Ishikawa (cell line): Measurements from ENCODE around the gene ARHGDIA.

Source experiments
- CEBPB ChIP-seq: IDR thresholded peaks from 2 replicates; pipeline ENCODE4 v1.6.1; 2012
- CREB1 ChIP-seq: IDR thresholded peaks from 2 replicates; pipeline ENCODE4 v1.6.1; 2012; ENCODE audit warnings: low read depth
- EGR1 ChIP-seq: IDR thresholded peaks from 2 replicates; pipeline ENCODE4 v1.6.1; 2012
- EP300 ChIP-seq: IDR thresholded peaks from 2 replicates; pipeline ENCODE4 v1.6.1; 2012; ENCODE audit warnings: borderline replicate concordance
- FOXM1 ChIP-seq: IDR thresholded peaks from 2 replicates; pipeline ENCODE4 v1.6.1; 2012; ENCODE audit warnings: low read depth, borderline replicate concordance
- NFIC ChIP-seq: IDR thresholded peaks from 2 replicates; pipeline ENCODE4 v1.6.1; 2012
- RAD21 ChIP-seq: IDR thresholded peaks from 2 replicates; pipeline ENCODE4 v1.6.1; 2012; ENCODE audit warnings: low read depth
- TAF1 ChIP-seq: IDR thresholded peaks from 2 replicates; pipeline ENCODE4 v1.6.1; 2012; ENCODE audit warnings: low read depth, mild to moderate bottlenecking
- TCF12 ChIP-seq: IDR thresholded peaks from 2 replicates; pipeline ENCODE4 v1.6.1; 2012; ENCODE audit warnings: low read depth
- TEAD4 ChIP-seq: IDR thresholded peaks from 2 replicates; pipeline ENCODE4 v1.6.1; 2012
- YY1 ChIP-seq: IDR thresholded peaks from 2 replicates; pipeline ENCODE4 v1.6.1; 2012; ENCODE audit warnings: low read depth
- ZBTB7A ChIP-seq: IDR thresholded peaks from 2 replicates; pipeline ENCODE4 v1.6.1; 2012; ENCODE audit warnings: low read depth
- TF ChIP-seq, protein P1 (sequence below): IDR thresholded peaks from 2 replicates; pipeline ENCODE4 v1.6.1; 2012; ENCODE audit warnings: low read depth, mild to moderate bottlenecking
- TF ChIP-seq, protein P2 (sequence below): IDR thresholded peaks from 2 replicates; pipeline ENCODE4 v1.6.1; 2012
- TF ChIP-seq, protein P3 (sequence below): IDR thresholded peaks from 2 replicates; pipeline ENCODE4 v1.6.1; 2012

ARHGDIA gene

DNA sequence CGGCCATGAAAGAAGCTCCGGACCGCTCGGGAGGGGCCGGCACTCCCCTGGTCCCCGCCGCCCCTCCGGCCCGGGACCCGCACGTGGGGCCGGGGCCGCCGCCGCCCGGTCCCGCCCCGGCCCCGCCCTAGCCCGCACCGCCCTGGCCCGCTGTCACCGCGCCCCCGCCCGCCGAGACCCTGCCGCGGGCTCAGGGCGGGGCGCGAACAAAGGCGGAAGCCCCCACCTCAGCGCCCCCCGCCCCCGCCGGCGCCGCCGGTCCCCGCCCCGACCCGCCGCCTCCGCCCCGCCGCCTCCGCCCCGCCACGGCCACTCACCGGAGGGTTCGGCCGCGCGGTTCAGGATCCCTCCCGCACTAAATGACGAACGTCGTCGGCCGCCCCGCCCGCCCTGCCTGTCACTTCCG, at the start of gene ARHGDIA:
Gene ARHGDIA (minus strand): TSS at position 357 of the 406 bp plus-strand sequence. CDS start 1,407 bp downstream, outside the sequence.
- TF ChIP-seq EGR1 (no peak), RAD21 (no peak), TAF1 (no peak), CREB1 (no peak), TCF12 (no peak), ZBTB7A (no peak), NFIC (no peak)
- TF ChIP-seq, protein P1, sequence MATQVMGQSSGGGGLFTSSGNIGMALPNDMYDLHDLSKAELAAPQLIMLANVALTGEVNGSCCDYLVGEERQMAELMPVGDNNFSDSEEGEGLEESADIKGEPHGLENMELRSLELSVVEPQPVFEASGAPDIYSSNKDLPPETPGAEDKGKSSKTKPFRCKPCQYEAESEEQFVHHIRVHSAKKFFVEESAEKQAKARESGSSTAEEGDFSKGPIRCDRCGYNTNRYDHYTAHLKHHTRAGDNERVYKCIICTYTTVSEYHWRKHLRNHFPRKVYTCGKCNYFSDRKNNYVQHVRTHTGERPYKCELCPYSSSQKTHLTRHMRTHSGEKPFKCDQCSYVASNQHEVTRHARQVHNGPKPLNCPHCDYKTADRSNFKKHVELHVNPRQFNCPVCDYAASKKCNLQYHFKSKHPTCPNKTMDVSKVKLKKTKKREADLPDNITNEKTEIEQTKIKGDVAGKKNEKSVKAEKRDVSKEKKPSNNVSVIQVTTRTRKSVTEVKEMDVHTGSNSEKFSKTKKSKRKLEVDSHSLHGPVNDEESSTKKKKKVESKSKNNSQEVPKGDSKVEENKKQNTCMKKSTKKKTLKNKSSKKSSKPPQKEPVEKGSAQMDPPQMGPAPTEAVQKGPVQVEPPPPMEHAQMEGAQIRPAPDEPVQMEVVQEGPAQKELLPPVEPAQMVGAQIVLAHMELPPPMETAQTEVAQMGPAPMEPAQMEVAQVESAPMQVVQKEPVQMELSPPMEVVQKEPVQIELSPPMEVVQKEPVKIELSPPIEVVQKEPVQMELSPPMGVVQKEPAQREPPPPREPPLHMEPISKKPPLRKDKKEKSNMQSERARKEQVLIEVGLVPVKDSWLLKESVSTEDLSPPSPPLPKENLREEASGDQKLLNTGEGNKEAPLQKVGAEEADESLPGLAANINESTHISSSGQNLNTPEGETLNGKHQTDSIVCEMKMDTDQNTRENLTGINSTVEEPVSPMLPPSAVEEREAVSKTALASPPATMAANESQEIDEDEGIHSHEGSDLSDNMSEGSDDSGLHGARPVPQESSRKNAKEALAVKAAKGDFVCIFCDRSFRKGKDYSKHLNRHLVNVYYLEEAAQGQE = no peak
- TF ChIP-seq, protein P2, sequence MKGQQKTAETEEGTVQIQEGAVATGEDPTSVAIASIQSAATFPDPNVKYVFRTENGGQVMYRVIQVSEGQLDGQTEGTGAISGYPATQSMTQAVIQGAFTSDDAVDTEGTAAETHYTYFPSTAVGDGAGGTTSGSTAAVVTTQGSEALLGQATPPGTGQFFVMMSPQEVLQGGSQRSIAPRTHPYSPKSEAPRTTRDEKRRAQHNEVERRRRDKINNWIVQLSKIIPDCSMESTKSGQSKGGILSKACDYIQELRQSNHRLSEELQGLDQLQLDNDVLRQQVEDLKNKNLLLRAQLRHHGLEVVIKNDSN = no peak; the same call in 1 of the 2 replicates
- TF ChIP-seq, protein P3, sequence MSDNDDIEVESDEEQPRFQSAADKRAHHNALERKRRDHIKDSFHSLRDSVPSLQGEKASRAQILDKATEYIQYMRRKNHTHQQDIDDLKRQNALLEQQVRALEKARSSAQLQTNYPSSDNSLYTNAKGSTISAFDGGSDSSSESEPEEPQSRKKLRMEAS = no peak

DNA sequence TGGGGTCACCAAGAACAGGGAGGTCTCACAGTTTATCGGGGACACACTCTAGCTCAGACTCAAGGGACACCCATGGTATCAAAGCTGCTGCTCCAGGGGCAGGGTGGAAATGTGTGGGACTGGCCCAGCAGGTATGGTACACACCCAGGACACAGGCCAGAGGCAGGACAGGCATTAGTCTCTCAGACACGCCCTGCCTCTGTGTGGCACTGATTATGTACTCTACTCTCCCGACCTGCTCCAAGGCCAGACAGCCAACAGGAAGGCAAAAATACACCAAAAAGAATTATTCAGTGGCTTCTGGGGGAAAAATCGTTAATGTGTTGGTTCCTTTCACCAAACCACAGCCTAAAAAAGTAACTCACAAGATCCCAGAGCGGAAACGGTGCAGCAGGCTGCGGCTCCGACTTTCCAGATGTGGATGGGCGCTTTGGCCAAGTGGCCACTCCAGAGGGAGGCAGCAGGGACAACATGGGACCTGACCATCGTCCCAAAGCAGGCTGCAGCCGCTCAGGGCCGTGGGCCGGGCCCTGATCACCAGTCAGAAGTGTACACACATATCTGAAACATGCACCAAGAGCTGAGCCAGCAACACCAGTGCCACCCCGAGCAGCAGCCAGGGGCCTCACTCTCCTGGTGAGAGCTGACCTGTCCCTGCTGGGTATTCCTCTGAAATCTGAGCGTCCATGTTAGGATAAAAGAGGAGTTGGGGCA, 47.9 kb upstream of the ARHGDIA start:
- TF ChIP-seq, protein P1 = no peak
- no peak for TF ChIP-seq EP300
- no peak for TF ChIP-seq ZBTB7A
- TF ChIP-seq NFIC = no peak
- TF ChIP-seq, protein P2 = no peak
- TF ChIP-seq TCF12 = no peak
- no peak for TF ChIP-seq CREB1
- TF ChIP-seq EGR1 = no peak
- no peak for TF ChIP-seq TAF1
- no peak for TF ChIP-seq TEAD4
- no peak for TF ChIP-seq FOXM1
- TF ChIP-seq YY1 = no peak
- no peak for TF ChIP-seq RAD21

DNA sequence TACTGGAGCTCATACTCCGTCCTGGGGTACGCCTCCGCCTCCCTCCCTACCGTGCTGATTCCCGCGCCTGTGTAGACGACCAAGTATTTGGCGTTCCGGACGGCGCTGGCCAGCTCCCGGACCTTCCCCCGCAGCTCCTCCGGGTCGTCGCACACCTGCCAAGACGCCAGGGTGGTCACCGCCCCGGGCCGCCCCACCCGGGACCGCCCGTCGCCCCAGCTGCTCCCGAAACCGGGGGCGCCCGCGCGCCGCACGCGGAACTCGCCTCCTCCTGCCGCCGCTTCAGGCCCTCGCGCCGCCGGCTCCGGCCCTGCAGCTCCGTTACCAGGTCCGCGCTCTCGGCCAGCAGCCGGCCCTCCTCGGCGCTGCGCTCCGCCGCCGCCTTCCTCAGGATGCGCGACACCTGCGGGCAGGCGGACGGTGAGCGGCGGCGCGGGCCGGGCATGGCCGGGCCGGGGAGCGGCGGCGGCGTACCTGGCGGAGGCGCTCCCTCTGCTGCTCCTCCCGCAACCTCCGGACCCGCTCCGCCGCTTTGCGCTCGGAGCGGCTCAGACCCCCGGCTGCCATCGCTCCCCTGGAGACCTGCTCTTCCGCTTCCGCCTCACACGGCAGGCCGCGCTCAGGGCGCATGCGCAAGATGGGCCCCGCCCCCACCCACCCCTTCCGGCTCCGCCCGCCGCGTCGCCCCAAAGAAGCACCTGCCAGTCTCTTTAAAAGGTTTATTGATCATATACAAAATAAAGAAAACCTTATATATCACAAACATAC, 46.6 kb upstream of the ARHGDIA start, which contains the start of gene SIRT7:
Gene SIRT7 (minus strand): TSS at position 612 of the 768 bp plus-strand sequence. CDS start 45 bp downstream, at position 567.
- TF ChIP-seq CEBPB (no peak), TEAD4 (no peak), TCF12 (peak; percentile 44; the same call in 1 of the 2 replicates), TAF1 (peak; percentile 75; the same call in 1 of the 2 replicates), YY1 (peak; percentile 80), EGR1 (peak; percentile 12; the same call in 1 of the 2 replicates)
- TF ChIP-seq, protein P1 = peak; percentile 43

DNA sequence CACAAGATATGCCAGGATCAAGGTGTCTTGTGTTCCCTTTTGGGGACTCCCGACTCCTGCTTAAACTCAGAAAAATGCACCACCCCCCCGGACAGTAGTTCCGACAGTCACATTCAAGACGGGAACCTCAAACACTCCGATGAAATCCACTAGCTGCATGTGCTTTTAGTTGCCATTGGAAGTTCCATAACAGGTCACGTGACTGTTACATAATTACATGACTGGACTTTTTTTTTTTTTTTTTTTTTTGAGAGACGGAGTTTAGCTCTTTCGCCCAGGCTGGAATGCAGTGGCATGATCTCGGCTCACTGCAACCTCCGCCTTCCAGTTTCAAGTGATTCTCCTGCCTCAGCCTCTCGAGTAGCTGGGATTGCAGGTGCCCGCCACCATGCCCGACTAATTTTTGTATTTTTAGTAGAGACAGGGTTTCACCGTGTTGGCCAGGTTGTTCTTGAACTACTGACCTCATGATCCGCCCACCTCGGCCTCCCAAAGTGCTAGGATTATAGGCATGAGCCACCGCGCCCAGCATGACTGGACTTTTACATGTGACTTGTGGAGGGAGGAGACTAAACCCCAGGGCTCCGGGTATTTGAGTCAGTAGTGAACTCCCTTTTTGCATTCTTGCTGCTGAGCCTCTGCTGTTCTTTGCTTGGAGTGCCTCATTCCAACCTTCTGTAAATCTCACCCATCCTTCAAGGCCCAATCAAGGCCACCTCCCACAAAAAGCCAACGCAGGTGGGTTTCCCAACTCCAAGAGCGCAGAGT, 45.3 kb upstream of the ARHGDIA start:
- TF ChIP-seq EGR1 (0 out of 2 replicates have a peak, but pooled peaks have one; percentile 8), YY1 (no peak)
- TF ChIP-seq, protein P3 = no peak
- TF ChIP-seq, protein P2 = 0 out of 2 replicates have a peak, but pooled peaks have one; percentile 30
